OCI-LY1 (cell line): ENCODE results near the gene MICAL2.

ENCODE experiments used
- H2AFZ ChIP-seq: fragments of 200-600 bp; sonication (generic), shearing (Covaris generic); 2 replicates; pipeline ENCODE4 v1.6.0; 2014; ENCODE audit warnings: antibody characterized with exemption, mild to moderate bottlenecking, low read length
- H3F3A ChIP-seq: fragments of 200-600 bp; sonication (generic), shearing (Covaris generic); 2 replicates; pipeline ENCODE4 v1.6.0; 2014; ENCODE audit warnings: mild to moderate bottlenecking, antibody characterized with exemption, low read length, moderate library complexity; ENCODE audit not compliant: insufficient read depth
- H3K27ac ChIP-seq: fragments of 200-600 bp; sonication (generic); 2 replicates; pipeline ENCODE4 v1.5.1; 2014; ENCODE audit warnings: low read length, mixed run types, mild to moderate bottlenecking, low read depth; ENCODE audit not compliant: poor library complexity, severe bottlenecking
- H3K27me3 ChIP-seq: fragments of 200-600 bp; sonication (generic); 2 replicates; pipeline ENCODE4 v1.6.0; 2014; ENCODE audit warnings: antibody characterized with exemption, mild to moderate bottlenecking, low read length, moderate library complexity; ENCODE audit not compliant: insufficient read depth
- H3K36me3 ChIP-seq: fragments of 200-600 bp; sonication (generic); 2 replicates; pipeline ENCODE4 v1.6.1; 2014; ENCODE audit warnings: mild to moderate bottlenecking, antibody characterized with exemption, low read length, moderate library complexity, mixed read lengths; ENCODE audit not compliant: insufficient read depth
- H3K4me1 ChIP-seq: fragments of 200-600 bp; sonication (generic); 2 replicates; pipeline ENCODE4 v1.5.1; 2014; ENCODE audit warnings: mild to moderate bottlenecking, low read length, moderate library complexity; ENCODE audit not compliant: insufficient read depth, severe bottlenecking
- H3K4me2 ChIP-seq: fragments of 200-600 bp; sonication (generic), shearing (Covaris generic); 2 replicates; pipeline ENCODE4 v1.6.1; 2014; ENCODE audit warnings: low read length
- H3K4me3 ChIP-seq: fragments of 200-600 bp; sonication (generic); 2 replicates; pipeline ENCODE4 v1.5.1; 2014; ENCODE audit warnings: low read length, low read depth, mild to moderate bottlenecking, mixed read lengths; ENCODE audit not compliant: poor library complexity, severe bottlenecking
- H3K79me2 ChIP-seq: fragments of 200-600 bp; shearing (Covaris generic); 2 replicates; pipeline ENCODE4 v1.6.1; 2016; ENCODE audit warnings: mixed run types, low read length, mixed read lengths; ENCODE audit not compliant: insufficient read depth
- H3K9ac ChIP-seq: fragments of 200-600 bp; sonication (generic), shearing (Covaris generic); 2 replicates; pipeline ENCODE4 v1.6.1; 2014; ENCODE audit warnings: mild to moderate bottlenecking, low read length, mixed read lengths
- H3K9me2 ChIP-seq: fragments of 200-600 bp; sonication (generic), shearing (Covaris generic); 2 replicates; pipeline ENCODE4 v1.6.1; 2014; ENCODE audit warnings: low read depth, mild to moderate bottlenecking, low read length, mixed read lengths
- H3K9me3 ChIP-seq: fragments of 200-600 bp; shearing (Covaris generic); 2 replicates; pipeline ENCODE4 v1.6.1; 2014; ENCODE audit warnings: low read length, mixed read lengths
- H4K20me1 ChIP-seq: fragments of 200-600 bp; sonication (generic), shearing (Covaris generic); 2 replicates; pipeline ENCODE4 v1.6.0; 2016; ENCODE audit warnings: mild to moderate bottlenecking, low read length; ENCODE audit not compliant: insufficient read depth
- CTCF ChIP-seq: fragments of 200-600 bp; sonication (generic), shearing (Covaris generic); IDR thresholded peaks from 2 replicates; pipeline ENCODE4 v1.5.1; 2017; ENCODE audit warnings: mild to moderate bottlenecking, antibody characterized with exemption, low read length, moderate library complexity, mixed read lengths
- EZH2 ChIP-seq: fragments of 200-600 bp; sonication (generic), shearing (Covaris generic); IDR thresholded peaks from 2 replicates; pipeline ENCODE4 v1.8.0; 2017; ENCODE audit warnings: borderline replicate concordance, mixed run types, mild to moderate bottlenecking, antibody characterized with exemption, low read length, moderate library complexity, mixed read lengths

Gene MICAL2

DNA sequence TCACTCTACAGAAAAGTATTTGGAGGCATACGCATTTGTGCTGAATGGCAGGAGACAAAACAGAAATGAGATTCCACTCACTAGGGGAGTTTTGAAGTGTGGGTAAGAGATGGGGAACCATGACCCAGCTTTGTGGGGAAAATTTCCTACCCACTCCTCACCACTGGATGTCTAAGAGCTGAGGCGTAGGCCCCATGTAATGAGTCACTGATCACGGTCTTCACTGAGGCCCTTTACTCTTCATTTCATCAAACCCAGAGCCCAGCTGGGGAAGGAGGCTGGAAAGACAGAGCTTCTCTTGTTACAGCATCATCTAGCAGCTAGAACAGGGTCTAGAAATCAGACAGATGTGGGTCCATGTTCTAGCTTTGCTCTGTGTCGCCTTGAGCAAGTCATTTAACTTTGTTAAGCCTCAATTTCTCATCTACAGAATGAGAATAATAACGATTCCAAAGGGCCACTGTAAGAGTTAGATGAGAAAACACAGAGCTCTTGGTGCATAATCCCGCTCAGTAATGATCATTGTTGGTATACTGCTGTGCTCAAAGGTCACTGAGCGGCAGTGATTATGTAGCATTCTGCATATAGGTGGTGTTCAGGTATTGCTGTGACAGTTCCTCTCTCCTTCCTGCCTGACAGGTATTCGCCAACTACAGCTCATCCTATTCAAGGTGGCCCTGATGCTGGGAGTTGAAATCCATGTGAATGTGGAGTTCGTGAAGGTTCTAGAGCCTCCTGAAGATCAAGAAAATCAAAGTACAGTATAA lies 97.2 kb downstream of the MICAL2 start:
- H3K9ac ChIP-seq, result no peak overlapping the region
- no peak overlapping the region for H3K4me2 ChIP-seq
- H3K36me3 ChIP-seq, result no peaks in the 10 kb centered on the region
- no peaks in the 10 kb centered on the region for H3K27me3 ChIP-seq
- H2AFZ ChIP-seq, result no peak overlapping the region
- no peaks in the 10 kb centered on the region for H3K79me2 ChIP-seq
- no peak overlapping the region for H3K27ac ChIP-seq
- H3K9me3 ChIP-seq, result no peaks in the 10 kb centered on the region
- TF ChIP-seq CTCF (no peak), EZH2 (no peak)
- no peaks in the 10 kb centered on the region for H3K9me2 ChIP-seq
- no peaks in the 10 kb centered on the region for H4K20me1 ChIP-seq
- H3K4me3 ChIP-seq, result no peak overlapping the region
- no peaks in the 10 kb centered on the region for H3F3A ChIP-seq
- H3K4me1 ChIP-seq, result no peaks in the 10 kb centered on the region

DNA sequence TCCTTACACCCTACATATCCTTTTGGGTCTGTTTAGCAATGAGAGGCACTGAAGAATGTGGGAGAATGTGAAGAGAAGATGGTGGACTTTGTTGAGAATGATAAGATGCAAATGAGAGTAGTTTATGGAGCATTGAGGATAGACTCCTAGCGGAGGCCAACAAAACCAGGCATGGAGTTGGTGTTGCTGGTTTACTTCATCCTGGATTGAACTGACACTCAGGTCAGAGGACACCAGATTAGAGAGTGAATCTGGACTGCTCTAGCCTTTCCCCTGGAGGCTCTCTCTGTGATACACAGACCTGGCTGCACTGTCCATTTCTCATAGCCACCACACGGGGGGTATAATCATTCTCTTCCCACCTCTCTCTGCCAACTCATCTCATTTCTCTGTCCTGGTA lies 98.7 kb downstream of the MICAL2 start:
- H4K20me1 ChIP-seq, result no peaks in the 10 kb centered on the region
- H3K4me3 ChIP-seq, result no peak overlapping the region
- H3K79me2 ChIP-seq, result no peaks in the 10 kb centered on the region
- H3K27ac ChIP-seq, result no peak overlapping the region
- H3K36me3 ChIP-seq, result no peaks in the 10 kb centered on the region
- no peaks in the 10 kb centered on the region for H3K27me3 ChIP-seq
- H3K4me1 ChIP-seq, result no peaks in the 10 kb centered on the region
- no peak overlapping the region for H2AFZ ChIP-seq
- H3F3A ChIP-seq, result no peaks in the 10 kb centered on the region
- no peaks in the 10 kb centered on the region for H3K9me3 ChIP-seq
- no peak overlapping the region for H3K4me2 ChIP-seq
- no peaks in the 10 kb centered on the region for H3K9me2 ChIP-seq
- TF ChIP-seq EZH2 (no peak), CTCF (no peak)
- H3K9ac ChIP-seq, result no peak overlapping the region

DNA sequence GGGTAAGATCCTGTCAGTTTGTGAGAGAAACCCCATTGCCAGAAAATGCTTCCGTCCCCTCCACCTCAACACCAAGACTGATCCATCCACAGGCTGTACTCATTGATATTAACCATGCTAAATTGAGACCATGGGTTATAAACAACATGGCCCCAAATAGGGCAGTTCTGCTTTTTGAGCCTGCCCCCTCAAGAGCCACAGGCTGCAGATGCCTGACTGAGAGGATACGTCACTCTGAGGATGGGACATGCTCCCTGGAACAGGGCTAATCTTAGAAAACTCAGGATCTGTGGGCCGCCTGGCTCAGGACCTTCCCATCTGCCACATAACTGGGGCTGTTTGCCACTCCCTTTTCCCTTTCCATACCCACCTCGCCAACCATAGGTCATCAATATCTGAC lies 99.8 kb downstream of the MICAL2 start:
- Histone ChIP-seq H3K4me3 (no peak overlapping the region), H3K27me3 (no peaks in the 10 kb centered on the region), H3K9ac (no peak overlapping the region), H4K20me1 (no peaks in the 10 kb centered on the region), H3K36me3 (no peaks in the 10 kb centered on the region), H3K4me2 (no peak overlapping the region), H3K79me2 (no peaks in the 10 kb centered on the region), H3K9me2 (no peaks in the 10 kb centered on the region), H3F3A (no peaks in the 10 kb centered on the region), H2AFZ (no peak overlapping the region), H3K4me1 (no peaks in the 10 kb centered on the region), H3K9me3 (no peaks in the 10 kb centered on the region), H3K27ac (no peak overlapping the region)
- no peak for TF ChIP-seq CTCF
- no peak for TF ChIP-seq EZH2
